RPMI8226 (cell line): ENCODE data around the gene KIZ.

ENCODE experiments used
- DNase-seq: peaks from one replicate; pipeline ENCODE4 v3.0.0-alpha.2; 2015

The KIZ gene

GRCh38 chr20:21270806-21271205 lies 144.9 kb downstream of the KIZ start:
- no peak for DNase-seq

GRCh38 chr20:21272279-21272678 lies 146.4 kb downstream of the KIZ start:
- DNase-seq, result no peak

- DNase-seq, result no peak
Observed at GRCh38 chr20:21272679-21273078, 146.8 kb downstream of the KIZ start.

- no peak for DNase-seq
Observed at GRCh38 chr20:21273755-21274386, 148.0 kb downstream of the KIZ start.

GRCh38 chr20:21278829-21279228 lies 152.9 kb downstream of the KIZ start:
- no peak for DNase-seq

- no peak for DNase-seq
Observed at GRCh38 chr20:21279706-21280521, 154.0 kb downstream of the KIZ start.

- no peak for DNase-seq
Observed at GRCh38 chr20:21280522-21281016, 154.7 kb downstream of the KIZ start.

- DNase-seq, result no peak
Observed at GRCh38 chr20:21286775-21287174, 160.9 kb downstream of the KIZ start.

GRCh38 chr20:21288587-21289370 lies 162.9 kb downstream of the KIZ start:
- DNase-seq, result no peak

- no peak for DNase-seq
Observed at GRCh38 chr20:21289651-21290050, 163.8 kb downstream of the KIZ start.

- DNase-seq, result no peak
Observed at GRCh38 chr20:21291026-21291425, 165.1 kb downstream of the KIZ start.

GRCh38 chr20:21294755-21295154 lies 168.9 kb downstream of the KIZ start:
- no peak for DNase-seq
